Esophagus mucosa (tissue), 1 donor: ENCODE measurements around the gene PARP1. TPM values are rescaled to one million over a fixed set of nuclear protein-coding genes. Genes with fewer than 3 reads are reported as not detected.
"Not testable (repeated sequence)": the region's sequence is repeated elsewhere in the genome, so short reads cannot be mapped to it uniquely, and the experiment has no call there.

Experiments
- ATAC-seq: fragments of 200-7000 bp; cut with Tn5 transposase; one replicate; pipeline ENCODE4 v1.9.1; 2020
- total RNA-seq: library from RNA; stranded (reverse); gene quantifications from one replicate; pipeline ENCODE4 v1.2.4, GENCODE V29; 2023
- donor health status: DM: yes; HTN: yes; CAD: no.

Gene PARP1
- total RNA-seq, result 55.2 TPM

GRCh38 chr1:226407497-226408284 is at the start of gene PARP1:
TSS of gene PARP1 (minus strand) at chr1:226408093. CDS start at chr1:226407929, 164 bp downstream.
- peak; percentile 96 for ATAC-seq

GRCh38 chr1:226457307-226457712 is 49.4 kb upstream of the PARP1 start:
- ATAC-seq, result no peak

GRCh38 chr1:226455843-226456242 is 48.0 kb upstream of the PARP1 start:
- no peak for ATAC-seq

GRCh38 chr1:226454349-226454748 is 46.5 kb upstream of the PARP1 start:
- ATAC-seq, result no peak

GRCh38 chr1:226453015-226453704 is 45.3 kb upstream of the PARP1 start:
- no peak for ATAC-seq

GRCh38 chr1:226450688-226451087 is 42.8 kb upstream of the PARP1 start:
- no peak for ATAC-seq

- ATAC-seq, result no peak
Observed at GRCh38 chr1:226449823-226450222, 41.9 kb upstream of the PARP1 start.

GRCh38 chr1:226447932-226448665 is 40.2 kb upstream of the PARP1 start:
- ATAC-seq, result no peak

- ATAC-seq, result no peak
Observed at GRCh38 chr1:226446094-226446493, 38.2 kb upstream of the PARP1 start.

- ATAC-seq, result peak; percentile 64
Observed at GRCh38 chr1:226444901-226445300, 37.0 kb upstream of the PARP1 start.

GRCh38 chr1:226443439-226443838 is 35.5 kb upstream of the PARP1 start:
- ATAC-seq, result peak; percentile 78

GRCh38 chr1:226443033-226443432 is 35.1 kb upstream of the PARP1 start:
- no peak for ATAC-seq

GRCh38 chr1:226441629-226442028 is 33.7 kb upstream of the PARP1 start:
- no peak for ATAC-seq

- no peak for ATAC-seq
Observed at GRCh38 chr1:226440512-226440911, 32.6 kb upstream of the PARP1 start.

GRCh38 chr1:226438007-226438406 is 30.1 kb upstream of the PARP1 start:
- no peak for ATAC-seq

GRCh38 chr1:226436855-226437491 is 29.1 kb upstream of the PARP1 start:
- ATAC-seq, result peak; percentile 57

- no peak for ATAC-seq
Observed at GRCh38 chr1:226436472-226436854, 28.6 kb upstream of the PARP1 start.

GRCh38 chr1:226433341-226433720 is 25.4 kb upstream of the PARP1 start:
- no peak for ATAC-seq

GRCh38 chr1:226432586-226433340 is 24.9 kb upstream of the PARP1 start:
- no peak for ATAC-seq

- ATAC-seq, result not testable (repeated sequence)
Observed at GRCh38 chr1:226431898-226432297, 24.0 kb upstream of the PARP1 start.

- no peak for ATAC-seq
Observed at GRCh38 chr1:226429858-226430715, 22.2 kb upstream of the PARP1 start.
